Cardiac muscle cell (in vitro differentiated cells and primary cell): ENCODE data around the gene ATAT1. TPM values are rescaled to one million over a fixed set of nuclear protein-coding genes. Genes with fewer than 3 reads are reported as not detected.
"Not testable (repeated sequence)": the region's sequence is repeated elsewhere in the genome, so short reads cannot be mapped to it uniquely, and the experiment has no call there.

Experiments used
- DNase-seq, 2 donors: peaks; one replicate each; pipeline versions ENCODE4 v3.0.0 to v3.0.0-alpha.2; 2010 to 2017; ENCODE audit warnings: low read depth in 1 of 2, low spot score in 1 of 2
- H3K27ac ChIP-seq: fragments of 200-600 bp; sonication (generic); 2 replicates; pipeline ENCODE4 v1.5.1; 2016
- H3K27me3 ChIP-seq: fragments of 200-600 bp; sonication (generic); 2 replicates; pipeline ENCODE4 v1.6.0; 2016; ENCODE audit warnings: control low read depth
- H3K36me3 ChIP-seq: fragments of 200-600 bp; sonication (generic); 2 replicates; pipeline ENCODE4 v1.5.1; 2016; ENCODE audit warnings: control low read depth
- H3K4me1 ChIP-seq: fragments of 200-600 bp; sonication (generic); 2 replicates; pipeline ENCODE4 v1.8.1; 2017; ENCODE audit warnings: low read depth, mild to moderate bottlenecking, mixed run types
- H3K4me3 ChIP-seq: fragments of 200-600 bp; sonication (generic); 2 replicates; pipeline ENCODE4 v1.5.1; 2016; ENCODE audit warnings: mild to moderate bottlenecking
- H3K9me3 ChIP-seq: fragments of 200-600 bp; sonication (generic); 2 replicates; pipeline ENCODE4 v1.5.1; 2017; ENCODE audit warnings: low read depth, mild to moderate bottlenecking, control low read depth
- polyA plus RNA-seq: library from polyadenylated mRNA; unstranded; fragments of >200 nt; fragmentation: Nextera tagmentation; extraction: Ambion mirVana; gene quantifications from 2 replicates; pipeline ENCODE4 v1.2.1, GENCODE V29; 2016
- total RNA-seq: library from RNA; depleted of rRNA; stranded (reverse); fragments of >200 nt; gene quantifications from 2 replicates; pipeline ENCODE4 v1.2.3, GENCODE V29; 2016
- TF ChIP-seq, protein P1 (sequence below): IDR thresholded peaks from 2 replicates; pipeline ENCODE4 v1.5.1; 2012; ENCODE audit warnings: low read depth, mild to moderate bottlenecking, low read length

Gene ATAT1
- total and polyA plus RNA-seq, 2 experiments from 2014 or later, result 11.2 to 18.0 TPM

DNA sequence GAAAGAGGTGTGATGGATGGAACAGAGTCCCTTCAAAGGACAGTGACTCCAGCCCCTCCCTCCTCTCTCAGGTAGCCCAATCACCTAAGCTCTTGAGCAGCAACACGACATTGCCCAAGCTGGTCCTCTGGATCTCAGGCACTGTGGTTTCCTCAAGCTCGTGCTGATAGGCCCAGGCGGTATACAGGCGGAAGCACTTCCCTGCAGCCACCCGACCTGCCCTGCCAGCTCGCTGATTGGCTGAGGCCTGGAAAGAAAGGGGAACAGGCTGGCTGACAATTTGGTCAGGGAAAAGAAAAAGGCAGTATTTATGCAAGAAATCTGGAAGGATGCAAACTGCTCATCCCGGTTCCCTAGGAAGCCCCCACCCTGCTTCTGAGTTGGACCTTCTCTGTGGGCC lies 29.8 kb downstream of the ATAT1 start:
- H3K36me3 ChIP-seq, result peaks cover 73% of the 10 kb centered on the region
- no peak overlapping the region for H3K4me3 ChIP-seq
- no peaks in the 10 kb centered on the region for H3K4me1 ChIP-seq
- no peak for DNase-seq
- no peaks in the 10 kb centered on the region for H3K9me3 ChIP-seq
- H3K27ac ChIP-seq, result no peak overlapping the region
- no peaks in the 10 kb centered on the region for H3K27me3 ChIP-seq
- TF ChIP-seq, protein P1, sequence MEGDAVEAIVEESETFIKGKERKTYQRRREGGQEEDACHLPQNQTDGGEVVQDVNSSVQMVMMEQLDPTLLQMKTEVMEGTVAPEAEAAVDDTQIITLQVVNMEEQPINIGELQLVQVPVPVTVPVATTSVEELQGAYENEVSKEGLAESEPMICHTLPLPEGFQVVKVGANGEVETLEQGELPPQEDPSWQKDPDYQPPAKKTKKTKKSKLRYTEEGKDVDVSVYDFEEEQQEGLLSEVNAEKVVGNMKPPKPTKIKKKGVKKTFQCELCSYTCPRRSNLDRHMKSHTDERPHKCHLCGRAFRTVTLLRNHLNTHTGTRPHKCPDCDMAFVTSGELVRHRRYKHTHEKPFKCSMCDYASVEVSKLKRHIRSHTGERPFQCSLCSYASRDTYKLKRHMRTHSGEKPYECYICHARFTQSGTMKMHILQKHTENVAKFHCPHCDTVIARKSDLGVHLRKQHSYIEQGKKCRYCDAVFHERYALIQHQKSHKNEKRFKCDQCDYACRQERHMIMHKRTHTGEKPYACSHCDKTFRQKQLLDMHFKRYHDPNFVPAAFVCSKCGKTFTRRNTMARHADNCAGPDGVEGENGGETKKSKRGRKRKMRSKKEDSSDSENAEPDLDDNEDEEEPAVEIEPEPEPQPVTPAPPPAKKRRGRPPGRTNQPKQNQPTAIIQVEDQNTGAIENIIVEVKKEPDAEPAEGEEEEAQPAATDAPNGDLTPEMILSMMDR, result no peak

DNA sequence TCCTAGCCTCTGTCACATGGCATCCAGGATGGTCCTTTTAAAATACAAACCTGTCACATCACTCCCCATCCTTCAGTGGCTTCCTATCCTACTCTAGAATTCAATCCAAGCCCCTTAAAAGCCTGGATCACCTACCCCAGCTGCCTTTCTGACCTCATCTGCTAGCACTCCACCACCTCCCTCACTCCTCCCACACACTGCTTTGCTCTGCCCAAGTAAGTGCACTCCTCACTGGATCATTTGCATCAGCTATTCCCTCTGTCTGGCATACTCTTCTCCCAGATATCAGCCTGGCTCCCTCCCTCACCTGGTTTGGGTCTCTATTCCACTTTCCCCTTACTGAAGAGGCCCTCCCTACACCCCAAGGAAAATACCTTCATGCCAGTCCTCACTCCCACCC lies 30.8 kb downstream of the ATAT1 start:
- H3K4me1 ChIP-seq, result no peaks in the 10 kb centered on the region
- H3K27me3 ChIP-seq, result no peaks in the 10 kb centered on the region
- peaks cover 71% of the 10 kb centered on the region for H3K36me3 ChIP-seq
- DNase-seq, result no peak
- H3K9me3 ChIP-seq, result no peaks in the 10 kb centered on the region
- H3K4me3 ChIP-seq, result no peak overlapping the region
- TF ChIP-seq, protein P1, result no peak
- no peak overlapping the region for H3K27ac ChIP-seq

DNA sequence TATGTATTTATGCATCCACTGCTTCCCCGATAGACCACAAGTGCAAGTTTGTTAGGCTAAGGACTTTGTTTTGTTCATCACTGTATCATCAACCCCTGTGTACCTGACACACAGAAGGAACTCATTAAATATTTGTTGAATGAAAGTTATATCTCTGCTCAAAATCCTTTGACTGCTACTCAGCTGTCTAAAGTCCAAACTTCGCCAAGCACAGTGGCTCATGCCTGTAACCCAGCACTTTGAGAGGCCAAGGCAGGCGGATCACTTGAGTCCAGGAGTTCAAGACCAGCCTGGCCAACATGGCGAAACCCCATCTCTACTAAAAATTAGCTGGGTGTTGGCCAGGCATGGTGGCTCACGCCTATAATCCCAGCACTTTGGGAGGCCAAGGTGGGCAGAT lies 31.2 kb downstream of the ATAT1 start:
- H3K27ac ChIP-seq, H3K4me3 ChIP-seq, H3K4me1 ChIP-seq, DNase-seq, H3K27me3 ChIP-seq, H3K9me3 ChIP-seq: not testable (repeated sequence)
- H3K36me3 ChIP-seq, result peaks cover 70% of the 10 kb centered on the region

DNA sequence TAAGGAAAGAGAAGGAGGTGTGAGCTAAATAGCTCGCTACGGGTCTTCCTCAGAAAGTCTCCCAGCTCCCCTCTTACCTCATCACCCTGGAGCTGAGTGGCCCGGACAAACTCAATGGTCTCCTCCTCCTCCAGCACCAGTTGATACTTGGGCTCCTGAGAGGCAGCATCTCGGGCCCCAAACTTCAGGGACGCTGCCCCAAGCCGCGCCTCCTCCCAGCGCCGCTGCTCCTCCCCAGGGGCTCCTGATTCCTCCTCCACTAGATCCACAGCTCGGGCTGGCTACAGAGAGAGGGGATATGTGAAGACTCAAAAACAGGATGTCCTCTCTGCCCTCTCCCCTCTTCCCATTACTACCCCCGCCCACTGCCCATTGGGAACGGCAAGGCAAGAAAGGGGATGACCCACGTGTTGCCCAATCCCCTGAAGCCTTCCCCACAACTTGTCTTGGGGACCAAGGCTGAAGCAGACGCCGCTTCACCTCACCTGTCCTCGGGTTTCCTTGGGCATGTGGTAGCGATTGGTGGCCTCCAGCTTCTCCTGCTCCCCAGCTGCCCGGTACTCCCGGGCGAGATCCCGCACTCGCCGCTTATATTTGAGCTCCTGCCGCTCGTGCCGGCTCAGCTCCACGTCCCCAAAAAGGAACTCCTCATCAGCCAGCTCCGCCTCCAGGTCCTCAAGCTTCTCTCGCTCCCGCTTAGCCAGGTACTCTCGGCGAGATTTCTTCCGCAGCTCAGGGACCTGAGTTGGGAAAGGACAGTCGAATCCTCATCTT lies 38.5 kb downstream of the ATAT1 start:
- DNase-seq, result no peak
- Histone ChIP-seq H3K4me3 (no peak overlapping the region), H3K4me1 (no peaks in the 10 kb centered on the region), H3K27me3 (no peaks in the 10 kb centered on the region), H3K27ac (no peak overlapping the region), H3K9me3 (no peaks in the 10 kb centered on the region), H3K36me3 (peaks cover 51% of the 10 kb centered on the region)
- TF ChIP-seq, protein P1, result no peak

DNA sequence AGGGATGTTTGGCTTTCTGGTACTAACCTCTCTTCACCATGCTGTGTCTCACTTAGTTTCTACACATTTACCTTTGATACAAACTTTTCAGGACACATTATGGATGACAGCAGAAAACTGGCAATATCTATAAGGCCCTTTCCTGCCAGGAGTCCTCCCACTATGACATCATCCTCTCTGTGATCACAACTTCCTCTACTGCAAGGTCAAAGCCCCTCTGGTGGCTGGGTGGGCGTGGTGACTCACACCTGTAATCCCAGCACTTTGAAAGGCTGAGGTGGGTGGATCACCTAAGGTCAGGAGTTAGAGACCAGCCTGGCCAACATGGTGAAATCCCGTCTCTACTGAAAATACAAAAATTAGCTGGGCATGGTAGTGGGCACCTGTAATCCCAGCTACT lies 39.6 kb downstream of the ATAT1 start:
- H3K36me3 ChIP-seq, result peaks cover 51% of the 10 kb centered on the region
- H3K27me3 ChIP-seq, H3K9me3 ChIP-seq: not testable (repeated sequence)

DNA sequence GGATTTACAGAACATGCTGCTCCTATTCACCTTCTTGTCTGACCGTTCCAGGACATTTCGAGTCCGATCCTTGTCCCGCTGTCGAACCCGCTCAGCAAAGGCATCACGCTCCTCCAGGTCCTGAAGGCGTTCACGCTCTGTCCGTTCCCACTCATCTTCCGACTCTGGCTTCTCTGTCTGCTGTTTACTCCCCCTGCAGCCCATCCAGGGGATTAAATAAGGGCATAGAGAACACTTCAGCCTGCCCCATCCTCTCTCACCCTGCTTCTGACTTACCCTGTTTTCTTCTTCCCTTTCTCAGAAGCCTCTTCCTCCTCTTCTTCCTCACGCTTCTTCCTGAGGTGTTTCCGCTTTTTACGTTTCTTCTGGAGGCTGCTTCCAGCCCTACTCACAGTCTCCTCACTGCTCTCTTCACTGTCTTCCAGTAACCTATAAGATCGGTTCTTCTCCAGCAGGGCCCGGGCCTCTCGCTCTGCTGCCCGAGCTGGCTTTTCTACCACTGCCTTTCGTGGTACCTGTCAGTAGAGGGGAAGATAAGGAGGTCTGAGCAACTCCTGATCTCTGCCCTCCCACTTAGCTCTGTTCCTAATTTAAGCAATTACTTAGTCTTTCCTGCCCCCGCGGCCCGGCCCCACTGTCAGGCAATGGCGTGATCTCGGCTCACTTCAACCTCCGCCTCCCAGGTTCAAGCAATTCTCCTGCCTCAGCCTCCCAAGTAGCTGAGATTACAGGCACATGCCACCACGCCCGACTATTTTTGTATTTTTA lies 44.3 kb downstream of the ATAT1 start:
- Histone ChIP-seq H3K4me3 (no peak overlapping the region), H3K27ac (peak overlapping the region; percentile 57), H3K9me3 (no peaks in the 10 kb centered on the region), H3K27me3 (no peaks in the 10 kb centered on the region), H3K36me3 (peaks cover 20% of the 10 kb centered on the region), H3K4me1 (peaks cover 11% of the 10 kb centered on the region)
- no peak for DNase-seq
- TF ChIP-seq, protein P1, result peak; percentile 15

More for the DNA sequence above, 39.6 kb downstream of the ATAT1 start:
- not testable (repeated sequence) for H3K27ac ChIP-seq, H3K4me3 ChIP-seq, DNase-seq, H3K4me1 ChIP-seq
